SJSA1 (cell line): ENCODE results near the gene GRPR. TPM values are rescaled to one million over a fixed set of nuclear protein-coding genes. Genes with fewer than 3 reads are reported as not detected.

Experiments used
- total RNA-seq: library from RNA; depleted of rRNA; stranded (reverse); fragments of >200 nt; shearing (Covaris generic); gene quantifications from 2 replicates; pipeline ENCODE4 v1.2.3, GENCODE V29; 2014; rRNA removed

GRPR gene
- total RNA-seq, 1 experiment from 2014 or later, result 0.47 TPM

Other genes starting within 250 kb of the GRPR start
- gene MAGEB17, start 43.9 kb downstream of the GRPR start, total RNA-seq, result 0.11 TPM in 1 of 2 replicates, not detected in the other